H1 (cell line): ENCODE data around the gene TLCD3B. TPM values are rescaled to one million over a fixed set of nuclear protein-coding genes. Genes with fewer than 3 reads are reported as not detected.

Source experiments
- CHD7 ChIP-seq: fragments of 300-600 bp; sonication (generic); IDR thresholded peaks from 2 replicates; pipeline ENCODE4 v1.7.1; 2012; ENCODE audit warnings: low read length, moderate library complexity, mild to moderate bottlenecking, inconsistent platforms; ENCODE audit not compliant: insufficient replicate concordance
- polyA plus RNA-seq, 7 experiments: library from polyadenylated mRNA; depleted of rRNA in 3 of 7; stranded (reverse) in 5 of 7; unstranded in 2 of 7; fragments of >200 nt in 5 of 7; fragments of 200-250 nt in 2 of 7; gene quantifications; 1 replicate in 5 of 7; 2 replicates in 1 of 7; 4 replicates in 1 of 7; pipeline versions ENCODE4 v1.2.1 to v1.2.3, GENCODE V29; 2011 to 2013; ENCODE audit warnings: missing spikeins in 2 of 7, mixed read lengths in 2 of 7
- total RNA-seq: library from RNA; stranded (reverse); fragmentation: NEBNext Ultra II Directional; extraction: Animal tissue kit (Norgen Biotek cat#: 25700); gene quantifications from 2 replicates; pipeline ENCODE4 v1.2.1, GENCODE V29; 2021

The TLCD3B gene
- total and polyA plus RNA-seq, 2 of the 8 experiments (the other 6 are each of a cell fraction or from before 2014, with no cell fraction given), result 15.2 to 26.9 TPM

GRCh38 chr16:30004811-30005242 is 26.2 kb downstream of the TLCD3B start (continued):
- TF ChIP-seq CHD7, result no peak
